Activated naive CD8-positive, alpha-beta T cell treated with anti-CD3 and anti-CD28 coated beads, Interleukin-2, amount 50 U/mL, for 16 hours (primary cell): ENCODE measurements around the gene RAD21L1.

Experiments used
- DNase-seq: peaks from one replicate; pipeline ENCODE4 v3.0.0-alpha.2; 2020; ENCODE audit warnings: low read depth, low spot score

RAD21L1 gene

DNA sequence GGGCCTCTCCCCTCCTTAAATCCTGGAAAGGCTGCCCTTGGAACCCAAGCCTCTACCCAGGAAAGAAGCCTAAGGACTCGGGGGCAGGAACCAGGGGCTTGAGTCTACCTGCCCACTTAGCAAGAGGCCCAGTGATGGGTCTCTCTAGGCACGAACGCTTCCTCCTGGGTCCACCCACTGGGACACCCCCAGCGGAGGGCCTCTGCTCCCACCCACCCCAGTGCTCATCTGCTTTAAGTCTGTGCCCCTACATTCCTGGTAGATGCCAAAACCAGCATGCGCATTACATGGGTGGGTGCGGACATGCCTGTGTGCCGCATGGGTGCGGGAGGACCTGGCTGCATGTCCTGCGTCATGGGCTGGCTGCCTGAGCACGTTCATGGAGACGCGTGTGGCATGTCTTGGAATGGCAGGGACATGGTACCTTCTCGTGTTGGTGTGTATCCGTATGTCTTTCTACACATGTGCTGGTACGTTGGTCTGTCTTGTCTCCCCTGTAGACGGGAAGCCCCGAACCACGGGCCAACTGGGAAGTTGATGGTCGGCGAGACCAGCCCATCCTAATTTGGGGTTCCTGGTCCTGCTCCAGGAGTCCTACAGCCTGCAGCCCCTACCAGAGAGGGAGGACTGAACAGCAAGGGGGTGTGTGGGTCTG lies 69.6 kb downstream of the RAD21L1 start:
- no peak for DNase-seq

DNA sequence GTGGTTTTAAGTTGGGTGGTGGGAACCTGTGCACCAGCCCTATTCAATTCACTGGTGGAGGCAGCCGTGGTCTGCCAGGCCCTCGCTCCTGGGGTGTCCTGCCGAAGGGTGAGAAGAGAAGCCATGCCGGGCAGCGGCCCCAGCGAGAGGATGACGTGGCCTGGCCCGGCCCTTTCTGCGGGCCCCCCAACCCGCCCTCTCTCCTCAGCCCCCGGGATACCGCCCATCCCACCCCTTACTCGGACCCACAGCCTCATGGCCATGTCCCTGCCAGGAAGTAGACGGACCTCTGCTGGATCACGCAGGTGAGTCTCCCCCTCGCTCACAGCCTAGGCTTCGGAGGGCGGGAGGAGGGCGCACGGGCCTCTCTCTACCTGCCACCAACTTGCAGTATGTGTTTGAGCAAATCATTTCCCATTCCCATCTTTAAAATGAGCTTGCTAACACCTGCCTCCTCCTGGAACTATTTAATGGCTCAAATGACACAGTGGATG lies 70.3 kb downstream of the RAD21L1 start:
- DNase-seq, result no peak

DNA sequence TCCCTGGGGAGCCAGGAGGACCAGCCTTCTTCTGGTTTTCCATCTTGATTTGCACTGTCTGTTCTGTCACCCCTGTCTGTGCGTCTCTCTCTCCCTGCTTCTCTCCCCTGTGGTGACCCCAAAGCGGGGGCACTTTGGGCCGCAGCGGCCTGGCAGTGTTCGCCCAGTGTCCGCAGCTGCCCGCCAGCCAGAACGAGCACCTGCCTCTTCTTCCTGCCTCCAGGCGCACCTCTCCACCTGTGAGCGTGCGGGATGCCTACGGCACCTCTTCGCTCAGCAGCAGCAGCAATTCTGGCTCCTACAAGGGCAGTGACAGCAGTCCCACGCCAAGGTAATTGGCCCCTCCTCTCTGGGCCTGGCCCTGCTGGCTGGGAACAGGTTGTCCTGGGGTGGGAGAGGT lies 71.1 kb downstream of the RAD21L1 start:
- no peak for DNase-seq

DNA sequence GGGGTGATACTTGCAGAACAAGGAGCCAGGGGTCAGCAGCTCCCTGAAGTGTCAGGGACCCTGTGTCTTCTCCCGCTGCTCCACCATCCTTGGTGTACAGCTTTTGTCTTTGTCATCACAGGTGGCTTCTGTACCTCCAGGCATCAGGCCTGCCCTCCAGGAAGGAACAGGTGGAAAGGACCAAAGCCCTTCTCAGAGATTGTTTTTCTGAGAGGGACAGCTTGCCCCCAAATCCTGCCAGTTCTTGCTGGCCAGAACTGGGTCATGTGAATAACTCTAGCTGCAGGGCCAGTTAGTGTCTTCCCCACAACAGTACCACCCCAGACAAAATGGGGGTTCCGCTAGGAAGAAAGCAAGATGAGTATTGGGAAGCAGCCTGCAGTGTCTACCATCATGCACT lies 71.6 kb downstream of the RAD21L1 start:
- DNase-seq, result no peak

DNA sequence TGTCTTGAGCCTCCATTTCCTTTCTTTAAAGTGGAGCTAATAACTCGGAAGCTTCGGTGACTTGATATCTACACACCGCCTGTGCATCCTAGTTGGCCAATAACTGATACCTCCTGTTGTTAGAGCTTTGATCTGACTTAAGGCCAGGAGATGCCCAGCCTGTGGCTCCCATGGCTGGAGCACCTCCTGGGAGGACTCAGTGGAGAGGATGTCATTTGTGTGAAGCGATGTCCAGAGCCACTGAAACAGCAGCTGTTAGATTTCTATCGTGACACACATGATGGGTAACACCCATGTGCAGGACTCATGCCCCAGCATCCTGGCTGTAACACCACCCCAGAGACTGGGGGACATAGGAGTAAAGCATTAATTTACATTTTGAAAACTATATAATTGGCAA lies 72.3 kb downstream of the RAD21L1 start:
- DNase-seq, result no peak

DNA sequence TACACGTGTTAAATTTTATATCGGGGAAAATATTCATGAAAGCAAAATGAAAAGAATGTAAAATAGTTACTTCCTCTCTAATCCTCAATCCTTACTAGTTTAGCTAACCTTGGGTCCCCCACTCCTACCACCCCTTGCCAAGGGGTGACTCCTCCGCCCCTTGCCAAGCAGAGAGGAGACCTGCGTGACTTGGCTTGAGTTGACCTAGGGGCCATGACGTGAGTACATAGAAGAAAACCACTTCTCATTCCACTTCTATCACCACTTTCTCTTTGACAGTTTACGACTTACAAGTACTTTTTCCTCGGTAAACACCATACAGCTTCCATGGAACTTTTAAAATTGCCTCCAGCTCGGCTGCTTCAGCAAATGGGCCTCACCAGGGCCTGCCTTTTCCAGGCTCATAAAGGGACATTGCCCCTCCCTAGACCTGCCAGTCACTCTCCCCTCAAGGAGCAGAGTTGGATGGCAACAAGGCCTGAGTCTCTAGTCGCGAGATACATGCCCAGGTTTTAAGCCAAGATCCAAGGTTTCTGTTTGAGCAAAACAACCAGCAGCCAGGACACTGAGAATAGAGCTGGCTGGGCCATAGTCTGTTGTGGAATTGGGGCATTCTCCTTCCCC lies 73.2 kb downstream of the RAD21L1 start:
- no peak for DNase-seq

DNA sequence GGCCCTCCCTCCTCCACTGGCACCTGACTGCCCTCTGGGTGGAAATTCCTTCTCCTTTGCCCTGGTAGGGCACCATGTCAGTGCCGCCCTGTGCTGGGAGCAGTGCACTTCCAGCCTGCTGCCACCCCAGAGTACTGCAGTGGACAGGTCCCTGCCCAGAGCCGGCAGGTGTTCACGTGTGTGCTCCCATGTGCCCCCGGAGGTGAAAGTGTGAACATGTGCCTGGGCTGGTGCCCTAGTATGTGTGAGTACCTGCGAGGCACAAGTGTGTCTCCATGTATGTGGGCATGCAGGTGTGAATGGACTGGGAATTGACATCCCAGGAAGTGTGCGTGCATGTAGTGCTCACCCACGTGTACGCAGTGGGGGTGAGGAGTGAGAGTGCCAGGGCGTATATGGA lies 73.7 kb downstream of the RAD21L1 start:
- DNase-seq, result no peak

DNA sequence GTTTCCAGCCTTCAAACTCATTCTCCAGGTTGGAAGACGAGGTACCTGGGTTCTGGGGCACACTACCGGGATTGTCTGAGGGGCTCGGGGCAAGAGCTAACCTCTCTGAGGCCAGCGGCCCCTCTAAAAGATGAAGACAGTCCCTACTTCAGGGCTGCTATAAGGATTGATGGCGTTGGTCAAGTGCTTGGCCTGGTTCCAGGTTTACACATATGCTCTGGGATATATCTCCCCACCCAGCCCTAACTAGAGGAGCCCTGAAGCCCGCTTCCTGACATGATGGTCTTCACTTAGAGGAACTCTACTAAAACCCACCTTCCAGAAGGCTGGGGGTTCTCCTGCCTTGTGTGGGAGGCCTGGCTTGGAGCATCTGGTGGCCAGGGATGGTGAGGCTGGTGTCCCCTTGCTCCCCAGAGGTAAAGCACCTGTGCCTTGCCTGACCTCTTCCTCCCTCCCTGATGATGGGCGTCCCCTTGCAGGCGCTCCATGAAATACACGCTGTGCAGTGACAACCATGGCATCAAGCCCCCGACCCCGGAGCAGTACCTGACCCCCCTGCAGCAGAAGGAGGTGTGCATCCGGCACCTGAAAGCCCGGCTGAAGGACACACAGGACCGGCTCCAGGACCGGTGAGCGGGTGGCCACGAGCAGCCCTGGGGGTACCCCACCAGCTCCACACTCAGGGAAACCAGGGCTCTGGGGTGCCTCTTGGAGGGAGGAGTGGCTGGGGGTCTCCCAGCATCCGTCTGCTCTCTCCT lies 74.4 kb downstream of the RAD21L1 start:
- DNase-seq, result no peak

DNA sequence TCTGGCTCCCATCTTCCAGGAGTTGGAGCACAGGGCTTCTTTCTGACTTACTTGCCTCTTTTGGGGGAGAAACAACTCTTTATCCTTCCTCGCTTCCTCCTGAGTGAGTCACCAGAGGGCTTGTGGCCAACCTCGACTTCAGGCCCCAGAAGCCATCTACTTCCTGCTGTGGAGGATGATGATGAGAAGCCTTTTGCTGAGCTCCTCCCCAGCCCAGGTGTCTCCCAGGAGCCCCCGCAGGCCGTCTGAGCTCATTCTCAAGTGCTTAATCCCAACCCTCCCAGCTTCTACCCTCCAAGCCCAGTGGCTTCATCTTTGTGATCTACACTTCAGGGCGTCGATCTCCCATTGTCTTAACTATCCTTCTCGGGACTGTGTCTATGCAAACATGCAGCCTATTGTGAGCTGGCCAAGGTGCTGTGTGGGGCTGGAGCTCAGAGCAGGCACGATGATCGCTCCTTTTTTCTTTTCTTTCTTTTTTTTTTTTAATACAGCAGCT lies 75.2 kb downstream of the RAD21L1 start:
- no peak for DNase-seq

DNA sequence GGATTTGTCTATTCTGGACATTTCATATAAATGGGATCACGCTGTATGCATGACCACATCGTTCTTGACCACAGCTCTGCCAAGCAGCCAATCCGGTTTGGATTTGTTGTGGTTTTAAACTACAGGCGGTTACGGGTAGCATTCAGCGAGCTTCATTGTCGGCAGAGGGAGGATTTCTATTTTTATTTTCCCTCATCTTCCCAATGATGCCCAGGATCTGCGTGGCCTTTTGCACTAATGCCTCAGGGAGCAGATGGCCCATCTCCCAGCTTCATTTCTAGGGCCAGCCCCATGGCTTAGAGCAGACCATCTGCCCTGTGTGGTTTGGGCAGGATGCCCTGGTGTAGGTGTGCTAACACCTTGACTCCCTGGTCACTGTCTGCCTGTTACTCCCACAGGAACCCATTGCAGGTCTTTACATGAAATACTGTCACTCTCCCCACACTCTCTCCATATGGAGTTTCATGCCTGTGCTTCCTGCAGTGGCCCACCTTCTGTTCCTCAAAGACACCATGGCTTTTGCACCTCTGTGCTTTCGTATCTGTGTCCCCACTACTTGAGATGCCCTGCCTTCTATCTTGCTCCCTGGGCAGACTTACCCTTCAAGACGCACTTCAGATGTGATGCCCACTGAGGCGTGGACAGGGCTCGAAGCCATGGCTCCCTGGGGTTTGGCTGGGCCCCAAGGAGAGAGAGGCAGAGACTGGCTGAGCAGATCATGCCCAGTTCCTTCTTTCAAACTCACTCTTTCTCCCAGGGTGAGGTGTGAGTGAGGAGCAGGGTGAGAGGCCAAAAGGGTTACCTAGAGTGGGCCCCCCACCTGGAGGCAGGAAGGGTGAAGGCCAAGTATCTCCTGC lies 77.1 kb downstream of the RAD21L1 start:
- no peak for DNase-seq

DNA sequence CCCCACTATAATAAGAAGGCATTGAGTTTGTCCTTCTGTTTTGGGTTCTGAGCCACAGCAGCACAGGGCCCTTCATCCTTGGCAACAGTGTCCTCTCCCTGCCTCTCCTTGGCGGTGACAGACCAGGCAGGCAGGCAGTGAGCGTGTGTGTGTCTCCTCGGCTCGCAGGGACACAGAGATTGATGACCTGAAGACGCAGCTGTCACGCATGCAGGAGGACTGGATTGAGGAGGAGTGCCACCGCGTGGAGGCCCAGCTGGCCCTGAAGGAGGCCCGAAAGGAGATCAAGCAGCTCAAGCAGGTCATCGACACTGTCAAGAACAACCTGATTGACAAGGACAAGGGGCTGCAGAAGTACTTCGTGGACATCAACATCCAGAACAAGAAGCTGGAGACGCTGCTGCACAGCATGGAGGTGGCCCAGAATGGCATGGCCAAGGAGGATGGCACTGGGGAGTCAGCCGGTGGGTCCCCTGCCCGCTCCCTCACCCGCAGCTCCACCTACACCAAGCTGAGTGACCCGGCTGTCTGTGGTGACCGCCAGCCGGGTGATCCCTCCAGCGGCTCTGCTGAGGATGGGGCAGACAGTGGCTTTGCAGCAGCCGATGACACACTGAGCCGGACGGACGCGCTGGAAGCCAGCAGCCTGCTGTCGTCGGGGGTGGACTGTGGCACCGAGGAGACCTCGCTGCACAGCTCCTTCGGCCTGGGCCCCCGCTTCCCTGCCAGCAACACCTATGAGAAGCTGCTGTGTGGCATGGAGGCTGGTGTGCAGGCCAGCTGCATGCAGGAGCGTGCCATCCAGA lies 79.1 kb downstream of the RAD21L1 start:
- no peak for DNase-seq
